Peyer's patch (tissue), 4 donors: Measurements from ENCODE around the gene L3MBTL4. TPM values are rescaled to one million over a fixed set of nuclear protein-coding genes. Genes with fewer than 3 reads are reported as not detected.

Source experiments
- DNase-seq, 3 donors: peaks; one replicate each; pipeline ENCODE4 v3.0.0-alpha.2; 2017 to 2019
- H3K27ac ChIP-seq, 4 donors: fragments of 200-600 bp; sonication (generic); one replicate each; pipeline ENCODE4 v1.5.1; 2016 to 2019
- H3K27me3 ChIP-seq, 2 donors: fragments of 200-600 bp; sonication (generic); one replicate each; pipeline ENCODE4 v1.5.1; 2019
- H3K36me3 ChIP-seq, 3 donors: fragments of 200-600 bp; sonication (generic); one replicate each; pipeline ENCODE4 v1.5.1; 2016 to 2019
- H3K4me1 ChIP-seq, 4 donors: fragments of 200-600 bp; sonication (generic); one replicate each; pipeline ENCODE4 v1.5.1; 2016 to 2019
- H3K4me3 ChIP-seq, 4 donors: fragments of 200-600 bp; sonication (generic); 1 replicate in 3 of 4; 2 replicates in 1 of 4; pipeline ENCODE4 v1.5.1; 2016 to 2019; ENCODE audit warnings: mild to moderate bottlenecking in 1 of 4
- H3K9me3 ChIP-seq, 4 donors: fragments of 200-600 bp; sonication (generic); one replicate each; pipeline ENCODE4 v1.5.1; 2016 to 2019; ENCODE audit warnings: mild to moderate bottlenecking in 1 of 4
- POLR2A ChIP-seq, 2 donors: fragments of 450-650 bp; IDR thresholded peaks; one replicate each; pipeline ENCODE4 v1.5.1; 2017; ENCODE audit warnings: antibody characterized with exemption in 2 of 2, mild to moderate bottlenecking in 2 of 2, moderate library complexity in 2 of 2
- total RNA-seq, 4 donors: library from RNA; depleted of rRNA; stranded (reverse); fragments of >200 nt; gene quantifications; one replicate each; pipeline ENCODE4 v1.1.0, GENCODE V29; 2016
- TF ChIP-seq, protein P1 (sequence below), 6 experiments: fragments of 450-650 bp in 4 of 6; fragments of 200-600 bp in 2 of 6; sonication (generic) in 1 of 6; IDR thresholded peaks; one replicate each; pipeline ENCODE4 v1.5.1; 2017 to 2019; ENCODE audit warnings: antibody characterized with exemption in 6 of 6, mild to moderate bottlenecking in 3 of 6, moderate library complexity in 1 of 6

The L3MBTL4 gene
- total RNA-seq, 4 donors from 2014 or later, result 6.5 to 25.6 (median 13.7) TPM

GRCh38 chr18:5964596-5964995 is 450.1 kb downstream of the L3MBTL4 start:
- Histone ChIP-seq H3K27ac (no peak overlapping the region), H3K36me3 (no peaks in the 10 kb centered on the region), H3K27me3 (no peaks in the 10 kb centered on the region), H3K4me1 (peaks cover 0 to 31% (median 4%) of the 10 kb centered on the region in 4 donors), H3K4me3 (no peak overlapping the region), H3K9me3 (no peaks in the 10 kb centered on the region)
- TF ChIP-seq POLR2A (IDR thresholded peaks at IDR 0.05), result no peak
- DNase-seq, result no peak

- H3K4me3 ChIP-seq, result no peak overlapping the region
- H3K27ac ChIP-seq, result no peak overlapping the region
- DNase-seq, result no peak
- no peaks in the 10 kb centered on the region for H3K9me3 ChIP-seq
- H3K27me3 ChIP-seq, result no peaks in the 10 kb centered on the region
- H3K4me1 ChIP-seq, result peaks cover 0 to 26% (median 2%) of the 10 kb centered on the region in 4 donors
- no peak for TF ChIP-seq POLR2A (IDR thresholded peaks at IDR 0.05)
- TF ChIP-seq, protein P1, sequence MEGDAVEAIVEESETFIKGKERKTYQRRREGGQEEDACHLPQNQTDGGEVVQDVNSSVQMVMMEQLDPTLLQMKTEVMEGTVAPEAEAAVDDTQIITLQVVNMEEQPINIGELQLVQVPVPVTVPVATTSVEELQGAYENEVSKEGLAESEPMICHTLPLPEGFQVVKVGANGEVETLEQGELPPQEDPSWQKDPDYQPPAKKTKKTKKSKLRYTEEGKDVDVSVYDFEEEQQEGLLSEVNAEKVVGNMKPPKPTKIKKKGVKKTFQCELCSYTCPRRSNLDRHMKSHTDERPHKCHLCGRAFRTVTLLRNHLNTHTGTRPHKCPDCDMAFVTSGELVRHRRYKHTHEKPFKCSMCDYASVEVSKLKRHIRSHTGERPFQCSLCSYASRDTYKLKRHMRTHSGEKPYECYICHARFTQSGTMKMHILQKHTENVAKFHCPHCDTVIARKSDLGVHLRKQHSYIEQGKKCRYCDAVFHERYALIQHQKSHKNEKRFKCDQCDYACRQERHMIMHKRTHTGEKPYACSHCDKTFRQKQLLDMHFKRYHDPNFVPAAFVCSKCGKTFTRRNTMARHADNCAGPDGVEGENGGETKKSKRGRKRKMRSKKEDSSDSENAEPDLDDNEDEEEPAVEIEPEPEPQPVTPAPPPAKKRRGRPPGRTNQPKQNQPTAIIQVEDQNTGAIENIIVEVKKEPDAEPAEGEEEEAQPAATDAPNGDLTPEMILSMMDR (IDR thresholded peaks at IDR 0.05), result no peak
- no peaks in the 10 kb centered on the region for H3K36me3 ChIP-seq
These were observed 450.6 kb downstream of the L3MBTL4 start for GRCh38 chr18:5964108-5964507.

DNA sequence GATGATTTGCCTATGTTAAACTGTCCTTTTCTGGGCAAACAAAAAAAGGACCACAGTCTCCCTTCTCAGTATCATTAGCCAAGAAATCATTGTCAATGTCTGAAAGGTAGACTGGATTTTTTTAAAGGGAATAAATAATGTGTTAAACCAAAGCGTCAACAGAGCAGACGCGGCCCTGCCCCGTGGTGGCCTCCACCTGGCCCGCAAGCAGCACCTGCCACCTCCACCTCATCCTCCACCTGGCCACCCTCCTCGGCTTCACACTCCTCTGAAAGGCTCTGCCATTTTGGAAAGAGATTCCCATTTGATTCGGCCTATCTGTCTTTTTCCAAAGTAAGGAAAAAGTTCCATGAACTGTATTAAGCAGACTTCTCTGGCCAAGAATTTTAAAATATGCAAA is 451.4 kb downstream of the L3MBTL4 start:
- Histone ChIP-seq H3K4me1 (peaks cover 0 to 21% (median 2%) of the 10 kb centered on the region in 4 donors), H3K27me3 (no peaks in the 10 kb centered on the region), H3K36me3 (no peaks in the 10 kb centered on the region), H3K27ac (no peak overlapping the region), H3K9me3 (no peaks in the 10 kb centered on the region), H3K4me3 (no peak overlapping the region)
- TF ChIP-seq, protein P1 (IDR thresholded peaks at IDR 0.05), result no peak
- TF ChIP-seq POLR2A (IDR thresholded peaks at IDR 0.05), result no peak
- DNase-seq, result no peak

- Histone ChIP-seq H3K27ac (no peak overlapping the region), H3K9me3 (no peaks in the 10 kb centered on the region), H3K4me3 (no peak overlapping the region), H3K4me1 (peaks cover 0 to 16% (median under 1%) of the 10 kb centered on the region in 4 donors), H3K27me3 (no peaks in the 10 kb centered on the region), H3K36me3 (no peaks in the 10 kb centered on the region)
- TF ChIP-seq, protein P1 (IDR thresholded peaks at IDR 0.05), result no peak
- no peak for TF ChIP-seq POLR2A (IDR thresholded peaks at IDR 0.05)
- no peak for DNase-seq
These were observed 452.3 kb downstream of the L3MBTL4 start for GRCh38 chr18:5962362-5962761.

GRCh38 chr18:5961828-5962150 is 452.9 kb downstream of the L3MBTL4 start:
- H3K9me3 ChIP-seq, result no peaks in the 10 kb centered on the region
- H3K27ac ChIP-seq, result no peak overlapping the region
- H3K36me3 ChIP-seq, result no peaks in the 10 kb centered on the region
- TF ChIP-seq, protein P1 (IDR thresholded peaks at IDR 0.05), result no peak
- TF ChIP-seq POLR2A (IDR thresholded peaks at IDR 0.05), result no peak
- H3K4me1 ChIP-seq, result peaks cover 0 to 11% (median 0%) of the 10 kb centered on the region in 4 donors
- DNase-seq, result no peak
- H3K4me3 ChIP-seq, result no peak overlapping the region
- H3K27me3 ChIP-seq, result no peaks in the 10 kb centered on the region

DNA sequence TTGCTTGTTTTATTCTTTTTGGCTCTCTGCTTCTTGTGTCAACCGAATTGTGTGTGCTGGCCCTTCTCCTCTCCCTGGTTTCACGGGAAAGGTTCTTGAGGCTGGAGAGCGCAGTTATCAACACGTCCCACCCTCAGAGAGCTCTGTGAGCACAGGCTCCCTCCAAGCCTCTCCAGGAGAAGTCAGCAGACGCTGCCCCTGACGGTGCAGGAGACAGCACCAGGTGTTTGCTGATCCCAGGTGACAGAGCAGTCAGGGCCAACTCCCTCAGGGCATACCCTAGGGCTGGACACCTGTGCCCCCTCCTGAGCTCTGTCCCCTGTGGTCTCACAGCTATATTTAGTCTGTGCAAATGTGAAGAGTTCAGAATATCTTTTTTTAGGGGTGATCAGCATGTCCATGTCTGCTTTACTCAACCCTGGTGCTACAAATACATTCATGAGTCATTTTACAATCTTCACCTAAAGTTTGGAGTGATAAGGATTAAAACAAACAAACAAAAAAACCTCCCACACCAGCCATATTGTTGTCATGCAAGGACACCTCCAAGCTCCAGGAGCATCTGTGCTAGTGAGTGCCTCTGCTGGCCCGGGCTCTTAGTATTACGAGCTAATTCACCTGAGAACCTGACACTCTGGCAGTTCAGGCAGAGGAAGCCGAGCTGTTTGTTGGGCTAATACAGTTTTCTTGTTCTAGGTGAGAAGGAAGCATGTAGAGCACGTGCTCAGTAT is 453.4 kb downstream of the L3MBTL4 start:
- no peaks in the 10 kb centered on the region for H3K36me3 ChIP-seq
- TF ChIP-seq, protein P1 (IDR thresholded peaks at IDR 0.05), result no peak
- TF ChIP-seq POLR2A (IDR thresholded peaks at IDR 0.05), result no peak
- H3K9me3 ChIP-seq, result no peaks in the 10 kb centered on the region
- H3K27ac ChIP-seq, result no peak overlapping the region
- H3K27me3 ChIP-seq, result no peaks in the 10 kb centered on the region
- H3K4me3 ChIP-seq, result no peak overlapping the region
- DNase-seq, result no peak
- H3K4me1 ChIP-seq, result peaks cover 0 to 8% (median 0%) of the 10 kb centered on the region in 4 donors
